Measurements from ENCODE around the gene HIBCH.

HIBCH gene

GRCh38 chr2:190177249-190178040 lies 142.2 kb downstream of the HIBCH start:
- peaks cover 26% of the 10 kb centered on the region for H3K27me3 ChIP-seq (ENCODE audit: insufficient read depth, insufficient read length)
- no peak overlapping the region for H3K9ac ChIP-seq (ENCODE audit: insufficient read length, low read depth)
- no peaks in the 10 kb centered on the region for H3K36me3 ChIP-seq (ENCODE audit: insufficient read depth, insufficient read length, low read length)
- peaks cover 12% of the 10 kb centered on the region; the same call in 1 of the 2 replicates for H3K9me3 ChIP-seq (ENCODE audit: insufficient read depth, low read length)
- DNase-seq (ENCODE audit: low read depth, low spot score) = no peak
- no peak for TF ChIP-seq ZNF274 (IDR thresholded peaks at IDR 0.05; ENCODE audit: low read depth, low read length)
- TF ChIP-seq SUZ12 (IDR thresholded peaks at IDR 0.05; ENCODE audit: extremely low read depth, insufficient read depth, insufficient read length) = no peak
- TF ChIP-seq YY1 (IDR thresholded peaks at IDR 0.05; ENCODE audit: insufficient read depth, insufficient read length) = no peak
- no peaks in the 10 kb centered on the region for H3K4me1 ChIP-seq (ENCODE audit: insufficient read depth, insufficient read length)
- H3K4me3 ChIP-seq (ENCODE audit: insufficient read length, low read depth) = no peak overlapping the region

- Histone ChIP-seq H3K36me3 (ENCODE audit: insufficient read depth, insufficient read length, low read length) (no peaks in the 10 kb centered on the region), H3K4me1 (ENCODE audit: insufficient read depth, insufficient read length) (no peaks in the 10 kb centered on the region), H3K27me3 (ENCODE audit: insufficient read depth, insufficient read length) (no peaks in the 10 kb centered on the region), H3K4me3 (ENCODE audit: insufficient read length, low read depth) (no peak overlapping the region), H3K9ac (ENCODE audit: insufficient read length, low read depth) (no peak overlapping the region), H3K9me3 (ENCODE audit: insufficient read depth, low read length) (peaks cover 12% of the 10 kb centered on the region; the same call in 1 of the 2 replicates)
- no peak for DNase-seq (ENCODE audit: low read depth, low spot score)
- no peak for TF ChIP-seq SUZ12 (IDR thresholded peaks at IDR 0.05; ENCODE audit: extremely low read depth, insufficient read depth, insufficient read length)
- TF ChIP-seq YY1 (IDR thresholded peaks at IDR 0.05; ENCODE audit: insufficient read depth, insufficient read length) = no peak
- TF ChIP-seq ZNF274 (IDR thresholded peaks at IDR 0.05; ENCODE audit: low read depth, low read length) = no peak
Measured at GRCh38 chr2:190173392-190173791, 146.2 kb downstream of the HIBCH start.

DNA sequence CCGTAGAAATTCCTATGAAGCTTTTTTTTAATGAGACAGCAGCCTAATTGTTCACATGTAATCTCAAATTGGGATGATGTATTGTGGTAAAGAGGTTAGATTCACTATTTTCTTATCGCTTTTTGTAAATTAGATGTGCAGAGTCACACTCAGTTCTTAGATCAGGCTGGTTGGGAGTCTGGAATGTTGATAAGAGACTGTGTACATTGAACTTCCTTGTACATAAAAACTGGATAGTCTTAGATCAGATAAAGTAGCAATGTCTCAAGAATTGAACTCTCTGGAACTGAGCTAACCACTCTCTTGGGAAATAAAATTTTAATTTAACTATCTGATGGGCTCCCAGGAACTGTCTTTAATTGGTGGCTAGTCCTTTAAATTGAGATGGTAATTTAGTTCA lies 149.0 kb downstream of the HIBCH start:
- TF ChIP-seq ZNF274 (IDR thresholded peaks at IDR 0.05; ENCODE audit: low read depth, low read length) (no peak), SUZ12 (IDR thresholded peaks at IDR 0.05; ENCODE audit: extremely low read depth, insufficient read depth, insufficient read length) (no peak), YY1 (IDR thresholded peaks at IDR 0.05; ENCODE audit: insufficient read depth, insufficient read length) (no peak)
- no peak for DNase-seq (ENCODE audit: low read depth, low spot score)
- Histone ChIP-seq H3K9me3 (ENCODE audit: insufficient read depth, low read length) (peaks cover 27% of the 10 kb centered on the region; the same call in 1 of the 2 replicates), H3K4me1 (ENCODE audit: insufficient read depth, insufficient read length) (no peaks in the 10 kb centered on the region), H3K4me3 (ENCODE audit: insufficient read length, low read depth) (no peak overlapping the region), H3K9ac (ENCODE audit: insufficient read length, low read depth) (no peak overlapping the region), H3K36me3 (ENCODE audit: insufficient read depth, insufficient read length, low read length) (no peaks in the 10 kb centered on the region), H3K27me3 (ENCODE audit: insufficient read depth, insufficient read length) (no peaks in the 10 kb centered on the region)

DNA sequence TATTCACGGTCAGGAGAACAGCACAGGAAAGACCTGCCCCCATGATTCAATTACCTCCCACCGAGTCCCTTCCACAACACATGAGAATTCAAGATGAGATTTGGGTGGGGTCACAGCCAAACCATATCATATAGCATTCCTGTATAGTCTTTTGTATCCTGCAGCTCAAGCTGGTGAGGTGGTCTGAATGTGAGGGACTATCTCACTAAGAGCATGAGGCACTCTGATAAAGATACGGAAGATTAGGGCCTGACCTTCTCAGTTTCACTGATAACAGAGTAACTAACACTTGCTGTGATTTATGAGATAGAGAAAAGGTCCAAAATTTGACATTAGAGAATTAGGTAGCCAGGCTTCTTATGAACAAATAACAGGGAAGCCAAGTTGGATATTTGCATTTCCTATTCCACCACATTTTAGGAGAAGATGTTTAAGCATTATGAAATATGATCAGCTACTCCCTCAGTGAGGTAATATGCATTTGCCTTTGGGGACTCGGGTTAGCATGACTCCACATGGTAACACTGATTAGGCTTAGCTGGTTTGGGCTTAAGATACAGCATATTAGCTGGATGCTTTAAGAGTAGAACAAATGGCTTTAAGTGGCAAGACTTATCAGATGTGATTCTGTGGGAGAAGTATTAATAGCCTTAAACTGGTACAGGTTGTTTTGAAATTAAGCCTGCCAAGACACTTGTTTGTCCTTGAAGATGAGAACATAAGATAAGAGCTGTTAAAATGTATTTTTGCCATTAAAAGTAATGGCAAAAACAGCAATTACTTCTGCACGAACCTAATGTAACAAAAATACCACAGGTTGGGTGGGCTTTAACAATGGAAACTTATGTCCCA lies 150.2 kb downstream of the HIBCH start:
- Histone ChIP-seq H3K27me3 (ENCODE audit: insufficient read depth, insufficient read length) (no peaks in the 10 kb centered on the region), H3K36me3 (ENCODE audit: insufficient read depth, insufficient read length, low read length) (no peaks in the 10 kb centered on the region), H3K4me1 (ENCODE audit: insufficient read depth, insufficient read length) (no peaks in the 10 kb centered on the region), H3K9me3 (ENCODE audit: insufficient read depth, low read length) (peaks cover 27% of the 10 kb centered on the region; the same call in 1 of the 2 replicates), H3K9ac (ENCODE audit: insufficient read length, low read depth) (no peak overlapping the region), H3K4me3 (ENCODE audit: insufficient read length, low read depth) (no peak overlapping the region)
- no peak for TF ChIP-seq ZNF274 (IDR thresholded peaks at IDR 0.05; ENCODE audit: low read depth, low read length)
- TF ChIP-seq YY1 (IDR thresholded peaks at IDR 0.05; ENCODE audit: insufficient read depth, insufficient read length) = no peak
- no peak for TF ChIP-seq SUZ12 (IDR thresholded peaks at IDR 0.05; ENCODE audit: extremely low read depth, insufficient read depth, insufficient read length)
- DNase-seq (ENCODE audit: low read depth, low spot score) = no peak

- TF ChIP-seq YY1 (IDR thresholded peaks at IDR 0.05; ENCODE audit: insufficient read depth, insufficient read length) = no peak
- no peak for TF ChIP-seq SUZ12 (IDR thresholded peaks at IDR 0.05; ENCODE audit: extremely low read depth, insufficient read depth, insufficient read length)
- TF ChIP-seq ZNF274 (IDR thresholded peaks at IDR 0.05; ENCODE audit: low read depth, low read length) = no peak
- no peak for DNase-seq (ENCODE audit: low read depth, low spot score)
- H3K9me3 ChIP-seq (ENCODE audit: insufficient read depth, low read length) = peaks cover 15% of the 10 kb centered on the region; the same call in 1 of the 2 replicates
- H3K4me1 ChIP-seq (ENCODE audit: insufficient read depth, insufficient read length) = no peaks in the 10 kb centered on the region
- H3K9ac ChIP-seq (ENCODE audit: insufficient read length, low read depth) = no peak overlapping the region
- H3K27me3 ChIP-seq (ENCODE audit: insufficient read depth, insufficient read length) = no peaks in the 10 kb centered on the region
- H3K36me3 ChIP-seq (ENCODE audit: insufficient read depth, insufficient read length, low read length) = no peaks in the 10 kb centered on the region
- no peak overlapping the region for H3K4me3 ChIP-seq (ENCODE audit: insufficient read length, low read depth)
Measured at GRCh38 chr2:190167702-190168101, 151.9 kb downstream of the HIBCH start.

DNA sequence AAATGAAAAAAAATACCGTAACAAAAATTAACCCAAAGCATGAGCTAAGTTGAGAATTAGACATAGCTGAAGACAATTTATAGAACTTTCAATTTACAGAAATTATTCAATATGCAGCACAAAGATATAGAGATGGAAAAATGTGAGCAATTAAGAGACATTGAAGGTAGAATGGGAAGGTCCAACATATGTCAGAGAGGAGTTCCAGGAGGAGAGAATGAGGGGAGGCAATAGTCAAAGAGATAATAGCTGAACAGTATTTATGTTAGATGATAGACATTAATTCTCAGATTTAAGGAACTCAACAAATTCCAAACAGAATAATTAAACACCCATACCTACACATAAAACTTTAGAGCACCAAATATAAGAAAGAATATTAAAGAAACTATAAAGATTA lies 154.1 kb downstream of the HIBCH start:
- no peaks in the 10 kb centered on the region for H3K36me3 ChIP-seq (ENCODE audit: insufficient read depth, insufficient read length, low read length)
- peaks cover 15% of the 10 kb centered on the region; the same call in 1 of the 2 replicates for H3K9me3 ChIP-seq (ENCODE audit: insufficient read depth, low read length)
- DNase-seq (ENCODE audit: low read depth, low spot score) = no peak
- H3K4me1 ChIP-seq (ENCODE audit: insufficient read depth, insufficient read length) = no peaks in the 10 kb centered on the region
- no peak overlapping the region for H3K9ac ChIP-seq (ENCODE audit: insufficient read length, low read depth)
- no peak for TF ChIP-seq ZNF274 (IDR thresholded peaks at IDR 0.05; ENCODE audit: low read depth, low read length)
- H3K4me3 ChIP-seq (ENCODE audit: insufficient read length, low read depth) = no peak overlapping the region
- H3K27me3 ChIP-seq (ENCODE audit: insufficient read depth, insufficient read length) = no peaks in the 10 kb centered on the region

GRCh38 chr2:190162851-190163250 lies 156.8 kb downstream of the HIBCH start:
- DNase-seq (ENCODE audit: low read depth, low spot score) = no peak
- no peak for TF ChIP-seq YY1 (IDR thresholded peaks at IDR 0.05; ENCODE audit: insufficient read depth, insufficient read length)
- no peak for TF ChIP-seq SUZ12 (IDR thresholded peaks at IDR 0.05; ENCODE audit: extremely low read depth, insufficient read depth, insufficient read length)
- TF ChIP-seq ZNF274 (IDR thresholded peaks at IDR 0.05; ENCODE audit: low read depth, low read length) = no peak
- no peaks in the 10 kb centered on the region for H3K4me1 ChIP-seq (ENCODE audit: insufficient read depth, insufficient read length)
- no peak overlapping the region for H3K4me3 ChIP-seq (ENCODE audit: insufficient read length, low read depth)
- no peaks in the 10 kb centered on the region for H3K27me3 ChIP-seq (ENCODE audit: insufficient read depth, insufficient read length)
- H3K9me3 ChIP-seq (ENCODE audit: insufficient read depth, low read length) = peaks cover 12% of the 10 kb centered on the region; the same call in 1 of the 2 replicates
- H3K36me3 ChIP-seq (ENCODE audit: insufficient read depth, insufficient read length, low read length) = no peaks in the 10 kb centered on the region
- H3K9ac ChIP-seq (ENCODE audit: insufficient read length, low read depth) = no peak overlapping the region
